Measurements from ENCODE around the gene NPR3. TPM values are rescaled to one million over a fixed set of nuclear protein-coding genes. Genes with fewer than 3 reads are reported as not detected.
A peak's percentile ranks its signal among the peaks of the same experiment; 100 is the strongest.

The NPR3 gene
- total and polyA plus RNA-seq, 4 donors: 6.8 to 41.0 (median 14.0) TPM

GRCh38 chr5:32709750-32710549 is 1.2 kb upstream of the NPR3 start:
- Histone ChIP-seq H3K27me3 (ENCODE audit: control insufficient read depth, insufficient read depth, low read length) (peaks cover 56% of the 10 kb centered on the region), H3K4me1 (ENCODE audit: control insufficient read depth, insufficient read depth, low read length) (peaks cover 43% of the 10 kb centered on the region), H3K36me3 (ENCODE audit: control insufficient read depth, insufficient read depth, low read length) (no peaks in the 10 kb centered on the region), H3K27ac (ENCODE audit: low read depth, low read length) (peak overlapping the region; percentile 52), H3K9me3 (ENCODE audit: control insufficient read depth, insufficient read depth, low read length) (no peaks in the 10 kb centered on the region), H3K4me3 (ENCODE audit: low read depth, low read length) (peak overlapping the region; percentile 62)
- WGBS (ENCODE audit: insufficient coverage): under 1% methylated on average over 44 of the region's 49 CpGs
- DNase-seq (ENCODE audit: low read depth in 4 of 6, low spot score in 6 of 6): peak in 3 of 6 donors; percentile 53 to 91 (median 90)

- Histone ChIP-seq H3K27ac (ENCODE audit: low read depth, low read length) (no peak overlapping the region), H3K4me1 (ENCODE audit: control insufficient read depth, insufficient read depth, low read length) (peaks cover 43% of the 10 kb centered on the region), H3K36me3 (ENCODE audit: control insufficient read depth, insufficient read depth, low read length) (no peaks in the 10 kb centered on the region), H3K4me3 (ENCODE audit: low read depth, low read length) (no peak overlapping the region), H3K27me3 (ENCODE audit: control insufficient read depth, insufficient read depth, low read length) (peaks cover 58% of the 10 kb centered on the region), H3K9me3 (ENCODE audit: control insufficient read depth, insufficient read depth, low read length) (no peaks in the 10 kb centered on the region)
- no peak for DNase-seq (ENCODE audit: low read depth in 4 of 6, low spot score in 6 of 6)
- WGBS (ENCODE audit: insufficient coverage): 6% methylated on average over 3 of the region's 10 CpGs
Measured at GRCh38 chr5:32711362-32711680, 200 bp downstream of the NPR3 start.

- Histone ChIP-seq H3K4me3 (ENCODE audit: low read depth, low read length) (peak overlapping the region; percentile 37), H3K27ac (ENCODE audit: low read depth, low read length) (no peak overlapping the region), H3K36me3 (ENCODE audit: control insufficient read depth, insufficient read depth, low read length) (no peaks in the 10 kb centered on the region), H3K9me3 (ENCODE audit: control insufficient read depth, insufficient read depth, low read length) (no peaks in the 10 kb centered on the region), H3K4me1 (ENCODE audit: control insufficient read depth, insufficient read depth, low read length) (peaks cover 43% of the 10 kb centered on the region), H3K27me3 (ENCODE audit: control insufficient read depth, insufficient read depth, low read length) (peaks cover 58% of the 10 kb centered on the region)
- peak in 2 of 6 donors; percentile 34 to 39 for DNase-seq (ENCODE audit: low read depth in 4 of 6, low spot score in 6 of 6)
- under 1% methylated on average over 76 of the region's 76 CpGs for whole genome bisulfite sequencing (ENCODE audit: insufficient coverage)
Measured at GRCh38 chr5:32711681-32712480, 760 bp downstream of the NPR3 start.

GRCh38 chr5:32712481-32713360 is 1.6 kb downstream of the NPR3 start:
- no peaks in the 10 kb centered on the region for H3K9me3 ChIP-seq (ENCODE audit: control insufficient read depth, insufficient read depth, low read length)
- H3K4me1 ChIP-seq (ENCODE audit: control insufficient read depth, insufficient read depth, low read length): peaks cover 43% of the 10 kb centered on the region
- peak overlapping the region; percentile 37 for H3K4me3 ChIP-seq (ENCODE audit: low read depth, low read length)
- under 1% methylated on average over 53 of the region's 56 CpGs for WGBS (ENCODE audit: insufficient coverage)
- no peak overlapping the region for H3K27ac ChIP-seq (ENCODE audit: low read depth, low read length)
- peak in 2 of 6 donors; percentile 37 to 56 for DNase-seq (ENCODE audit: low read depth in 4 of 6, low spot score in 6 of 6)
- peaks cover 58% of the 10 kb centered on the region for H3K27me3 ChIP-seq (ENCODE audit: control insufficient read depth, insufficient read depth, low read length)
- no peaks in the 10 kb centered on the region for H3K36me3 ChIP-seq (ENCODE audit: control insufficient read depth, insufficient read depth, low read length)

GRCh38 chr5:32713361-32713769 is 2.2 kb downstream of the NPR3 start:
- no peak overlapping the region for H3K27ac ChIP-seq (ENCODE audit: low read depth, low read length)
- H3K9me3 ChIP-seq (ENCODE audit: control insufficient read depth, insufficient read depth, low read length): peaks cover 2% of the 10 kb centered on the region
- DNase-seq (ENCODE audit: low read depth in 4 of 6, low spot score in 6 of 6): peak in 1 of 6 donors; percentile 22
- H3K36me3 ChIP-seq (ENCODE audit: control insufficient read depth, insufficient read depth, low read length): no peaks in the 10 kb centered on the region
- peaks cover 43% of the 10 kb centered on the region for H3K4me1 ChIP-seq (ENCODE audit: control insufficient read depth, insufficient read depth, low read length)
- H3K27me3 ChIP-seq (ENCODE audit: control insufficient read depth, insufficient read depth, low read length): peaks cover 58% of the 10 kb centered on the region
- H3K4me3 ChIP-seq (ENCODE audit: low read depth, low read length): peak overlapping the region; percentile 37
- under 1% methylated on average over 30 of the region's 30 CpGs for WGBS (ENCODE audit: insufficient coverage)

- peak in 2 of 6 donors; percentile 16 to 32 for DNase-seq (ENCODE audit: low read depth in 4 of 6, low spot score in 6 of 6)
- Histone ChIP-seq H3K4me1 (ENCODE audit: control insufficient read depth, insufficient read depth, low read length) (peaks cover 43% of the 10 kb centered on the region), H3K4me3 (ENCODE audit: low read depth, low read length) (peak overlapping the region; percentile 37), H3K9me3 (ENCODE audit: control insufficient read depth, insufficient read depth, low read length) (peaks cover 2% of the 10 kb centered on the region), H3K27me3 (ENCODE audit: control insufficient read depth, insufficient read depth, low read length) (peaks cover 54% of the 10 kb centered on the region), H3K36me3 (ENCODE audit: control insufficient read depth, insufficient read depth, low read length) (no peaks in the 10 kb centered on the region), H3K27ac (ENCODE audit: low read depth, low read length) (no peak overlapping the region)
- 1% methylated on average over 36 of the region's 37 CpGs for WGBS (ENCODE audit: insufficient coverage)
Measured at GRCh38 chr5:32713770-32714381, 2.8 kb downstream of the NPR3 start.

- 83% methylated on average over 1 of the region's 4 CpGs for WGBS (ENCODE audit: insufficient coverage)
- no peak for DNase-seq (ENCODE audit: low read depth in 4 of 6, low spot score in 6 of 6)
- Histone ChIP-seq H3K36me3 (ENCODE audit: control insufficient read depth, insufficient read depth, low read length) (no peaks in the 10 kb centered on the region), H3K27ac (ENCODE audit: low read depth, low read length) (no peak overlapping the region), H3K4me1 (ENCODE audit: control insufficient read depth, insufficient read depth, low read length) (peaks cover 39% of the 10 kb centered on the region), H3K9me3 (ENCODE audit: control insufficient read depth, insufficient read depth, low read length) (peaks cover 4% of the 10 kb centered on the region), H3K27me3 (ENCODE audit: control insufficient read depth, insufficient read depth, low read length) (peaks cover 51% of the 10 kb centered on the region), H3K4me3 (ENCODE audit: low read depth, low read length) (no peak overlapping the region)
Measured at GRCh38 chr5:32714836-32715235, 3.7 kb downstream of the NPR3 start.

- no peak overlapping the region for H3K4me3 ChIP-seq (ENCODE audit: low read depth, low read length)
- no peaks in the 10 kb centered on the region for H3K36me3 ChIP-seq (ENCODE audit: control insufficient read depth, insufficient read depth, low read length)
- H3K9me3 ChIP-seq (ENCODE audit: control insufficient read depth, insufficient read depth, low read length): peaks cover 4% of the 10 kb centered on the region
- no peak overlapping the region for H3K27ac ChIP-seq (ENCODE audit: low read depth, low read length)
- no peaks in the 10 kb centered on the region for H3K4me1 ChIP-seq (ENCODE audit: control insufficient read depth, insufficient read depth, low read length)
- no peaks in the 10 kb centered on the region for H3K27me3 ChIP-seq (ENCODE audit: control insufficient read depth, insufficient read depth, low read length)
- WGBS (ENCODE audit: insufficient coverage): no CpG with 5 or more reads among the region's 2 CpGs
- no peak for DNase-seq (ENCODE audit: low read depth in 4 of 6, low spot score in 6 of 6)
Measured at GRCh38 chr5:32720300-32720699, 9.2 kb downstream of the NPR3 start.

- H3K4me3 ChIP-seq (ENCODE audit: low read depth, low read length): no peak overlapping the region
- H3K27me3 ChIP-seq (ENCODE audit: control insufficient read depth, insufficient read depth, low read length): no peaks in the 10 kb centered on the region
- DNase-seq (ENCODE audit: low read depth in 4 of 6, low spot score in 6 of 6): no peak
- no peaks in the 10 kb centered on the region for H3K36me3 ChIP-seq (ENCODE audit: control insufficient read depth, insufficient read depth, low read length)
- H3K27ac ChIP-seq (ENCODE audit: low read depth, low read length): no peak overlapping the region
- H3K9me3 ChIP-seq (ENCODE audit: control insufficient read depth, insufficient read depth, low read length): peaks cover 4% of the 10 kb centered on the region
- no peaks in the 10 kb centered on the region for H3K4me1 ChIP-seq (ENCODE audit: control insufficient read depth, insufficient read depth, low read length)
Measured at GRCh38 chr5:32721626-32722025, 10.5 kb downstream of the NPR3 start.
